Measurements from ENCODE around the gene ZFP62. TPM values are rescaled to one million over a fixed set of nuclear protein-coding genes. Genes with fewer than 3 reads are reported as not detected.

The ZFP62 gene
- polyA plus RNA-seq (2013, experiment 1 of 4): 49.8 TPM
- 49.1 TPM for polyA plus RNA-seq (2013, experiment 2 of 4)
- 41.8 TPM for polyA plus RNA-seq (2013, experiment 3 of 4)
- polyA plus RNA-seq (2013, experiment 4 of 4): 55.1 TPM

DNA sequence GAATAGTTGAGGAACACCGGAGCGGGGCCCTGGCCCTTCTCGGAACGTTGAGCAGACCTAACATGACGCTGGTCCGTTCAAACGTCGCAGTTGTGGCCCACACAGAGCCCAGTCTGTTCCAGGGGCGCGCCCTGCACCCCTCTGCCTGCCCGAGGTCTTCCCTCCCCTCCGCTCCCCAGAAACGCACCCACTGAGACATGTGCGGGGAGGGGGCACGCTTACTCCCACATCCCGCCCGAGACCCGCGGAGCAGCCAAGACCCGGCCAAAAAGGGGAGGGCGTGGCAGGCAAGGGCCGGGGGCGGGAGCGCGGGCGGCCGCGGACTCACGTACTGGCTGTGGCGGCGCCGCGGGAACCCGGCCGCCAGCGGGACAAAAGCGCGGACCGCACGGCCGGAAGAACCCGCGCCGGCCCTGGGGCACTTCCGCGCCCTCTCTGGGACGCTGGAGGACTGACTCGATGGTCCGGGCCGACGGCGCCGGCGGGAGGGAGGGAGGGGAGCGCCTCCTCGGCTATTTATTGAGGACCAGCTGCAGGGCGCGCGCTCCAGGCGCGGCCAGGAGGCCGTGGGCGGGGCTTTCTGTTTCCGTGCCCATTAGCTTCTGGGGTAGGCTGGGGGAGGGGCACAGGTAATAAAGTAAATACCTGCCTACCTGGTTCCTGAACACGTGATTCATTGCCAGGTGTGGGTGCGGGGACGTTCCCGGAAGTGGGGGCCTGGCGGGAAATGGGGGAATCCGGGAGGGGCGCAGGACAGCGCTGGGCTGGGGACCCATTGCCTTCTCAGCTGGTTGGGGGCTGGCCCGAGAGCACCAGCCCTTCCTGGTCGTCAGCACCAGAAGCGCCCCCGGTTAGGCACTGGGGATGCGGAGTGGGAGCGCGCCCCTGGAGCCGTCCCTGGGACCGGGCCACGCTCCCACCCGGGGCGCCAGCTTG, at the start of gene ZFP62:
ZFP62 (minus strand) TSS at position 390 of the 936 bp plus-strand sequence; CDS start at position 333, 57 bp downstream.
- WGBS, 2 experiments: 0 to 1% methylated on average over 84 of the region's 84 CpGs
- H3K27ac ChIP-seq (ENCODE audit: insufficient read depth, low read depth, low read length, poor library complexity, severe bottlenecking): peak within 1 kb of the TSS; percentile 90
- no peaks in the 10 kb centered on the region for H3K4me1 ChIP-seq (ENCODE audit: control insufficient read depth, insufficient read depth, low read length)
- H3K9me3 ChIP-seq (ENCODE audit: control insufficient read depth, low read length): no peaks in the 10 kb centered on the region
- H3K36me3 ChIP-seq (ENCODE audit: control insufficient read depth, insufficient read depth, low read length): peaks cover 2% of the 10 kb centered on the region
- H3K4me3 ChIP-seq (ENCODE audit: insufficient read depth, low read depth, low read length): peak within 1 kb of the TSS; percentile 99
- H3K27me3 ChIP-seq (ENCODE audit: control insufficient read depth, insufficient read depth, low read length, poor library complexity, severe bottlenecking): no peaks in the 10 kb centered on the region

DNA sequence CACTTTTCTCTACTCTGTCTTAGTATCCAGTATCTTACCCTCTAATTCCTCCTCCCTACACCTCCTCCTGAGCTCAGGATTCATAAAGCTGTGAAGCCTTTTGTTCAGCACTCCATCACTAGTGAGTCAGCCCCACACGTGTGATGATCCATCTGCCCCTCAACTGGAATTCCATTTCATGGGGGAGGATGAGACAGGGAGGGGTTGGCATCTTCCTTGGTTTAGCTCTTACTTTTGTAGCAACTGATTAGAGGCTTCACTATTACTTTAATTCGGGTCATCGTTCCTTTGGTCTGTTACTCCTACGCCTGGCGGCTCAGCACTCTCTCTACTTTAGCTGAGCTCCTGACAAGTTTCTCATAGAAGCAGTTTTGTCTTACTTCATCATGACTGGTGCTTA, 49.7 kb upstream of the ZFP62 start:
- no peak overlapping the region for H3K27ac ChIP-seq (ENCODE audit: insufficient read depth, low read depth, low read length, poor library complexity, severe bottlenecking)
- WGBS, 2 experiments: 77 to 80% methylated on average over 5 of the region's 5 CpGs
- no peaks in the 10 kb centered on the region for H3K9me3 ChIP-seq (ENCODE audit: control insufficient read depth, low read length)
- no peaks in the 10 kb centered on the region for H3K27me3 ChIP-seq (ENCODE audit: control insufficient read depth, insufficient read depth, low read length, poor library complexity, severe bottlenecking)
- no peaks in the 10 kb centered on the region for H3K36me3 ChIP-seq (ENCODE audit: control insufficient read depth, insufficient read depth, low read length)
- no peak overlapping the region for H3K4me3 ChIP-seq (ENCODE audit: insufficient read depth, low read depth, low read length)
- no peaks in the 10 kb centered on the region for H3K4me1 ChIP-seq (ENCODE audit: control insufficient read depth, insufficient read depth, low read length)

DNA sequence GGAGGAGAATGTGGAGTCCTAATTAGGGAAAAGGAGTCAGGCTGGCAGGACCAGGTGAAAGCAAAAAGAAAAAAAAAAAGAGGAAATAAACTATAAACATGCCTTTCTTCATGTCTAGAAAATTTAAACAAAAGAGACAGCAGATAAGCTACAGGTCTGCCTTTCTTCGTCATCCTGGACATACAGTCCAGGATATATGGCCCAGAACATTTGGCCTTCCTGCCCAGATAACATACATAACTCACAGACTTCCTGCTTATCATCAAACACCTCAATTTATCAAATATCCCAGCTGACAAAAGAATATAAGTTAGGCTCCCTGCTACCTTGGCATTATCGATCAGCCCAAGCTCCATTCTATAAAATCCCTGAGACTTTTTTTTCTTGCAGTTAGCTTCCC, 49.1 kb upstream of the ZFP62 start:
- Histone ChIP-seq H3K36me3 (ENCODE audit: control insufficient read depth, insufficient read depth, low read length) (no peaks in the 10 kb centered on the region), H3K9me3 (ENCODE audit: control insufficient read depth, low read length) (no peaks in the 10 kb centered on the region), H3K27ac (ENCODE audit: insufficient read depth, low read depth, low read length, poor library complexity, severe bottlenecking) (no peak overlapping the region), H3K27me3 (ENCODE audit: control insufficient read depth, insufficient read depth, low read length, poor library complexity, severe bottlenecking) (no peaks in the 10 kb centered on the region), H3K4me1 (ENCODE audit: control insufficient read depth, insufficient read depth, low read length) (no peaks in the 10 kb centered on the region), H3K4me3 (ENCODE audit: insufficient read depth, low read depth, low read length) (no peak overlapping the region)
- 78 to 86% methylated on average over 2 of the region's 2 CpGs for WGBS, 2 experiments

DNA sequence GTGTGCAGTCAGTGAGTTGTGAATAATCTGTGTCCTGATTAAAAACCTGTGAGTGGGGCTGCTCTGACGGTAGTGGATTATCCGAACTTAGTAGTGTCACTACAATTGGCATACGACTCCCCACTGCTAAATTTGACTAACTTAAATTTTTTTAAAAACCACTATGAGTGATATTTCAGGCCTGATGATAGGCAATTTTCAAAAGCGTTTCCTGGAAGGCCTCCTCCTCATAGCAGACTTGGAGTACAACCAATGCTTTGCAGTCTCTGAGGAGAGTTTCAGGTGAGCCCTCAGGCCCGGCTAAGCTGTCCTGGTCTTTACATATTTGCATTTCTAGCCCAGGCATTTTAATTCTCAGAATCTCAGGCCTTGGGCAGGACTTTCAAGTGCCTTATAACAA, 48.7 kb upstream of the ZFP62 start:
- H3K9me3 ChIP-seq (ENCODE audit: control insufficient read depth, low read length): no peaks in the 10 kb centered on the region
- no peak overlapping the region for H3K27ac ChIP-seq (ENCODE audit: insufficient read depth, low read depth, low read length, poor library complexity, severe bottlenecking)
- WGBS, 2 experiments: 82 to 86% methylated on average over 5 of the region's 5 CpGs
- H3K4me3 ChIP-seq (ENCODE audit: insufficient read depth, low read depth, low read length): no peak overlapping the region
- H3K27me3 ChIP-seq (ENCODE audit: control insufficient read depth, insufficient read depth, low read length, poor library complexity, severe bottlenecking): no peaks in the 10 kb centered on the region
- no peaks in the 10 kb centered on the region for H3K36me3 ChIP-seq (ENCODE audit: control insufficient read depth, insufficient read depth, low read length)
- H3K4me1 ChIP-seq (ENCODE audit: control insufficient read depth, insufficient read depth, low read length): no peaks in the 10 kb centered on the region

DNA sequence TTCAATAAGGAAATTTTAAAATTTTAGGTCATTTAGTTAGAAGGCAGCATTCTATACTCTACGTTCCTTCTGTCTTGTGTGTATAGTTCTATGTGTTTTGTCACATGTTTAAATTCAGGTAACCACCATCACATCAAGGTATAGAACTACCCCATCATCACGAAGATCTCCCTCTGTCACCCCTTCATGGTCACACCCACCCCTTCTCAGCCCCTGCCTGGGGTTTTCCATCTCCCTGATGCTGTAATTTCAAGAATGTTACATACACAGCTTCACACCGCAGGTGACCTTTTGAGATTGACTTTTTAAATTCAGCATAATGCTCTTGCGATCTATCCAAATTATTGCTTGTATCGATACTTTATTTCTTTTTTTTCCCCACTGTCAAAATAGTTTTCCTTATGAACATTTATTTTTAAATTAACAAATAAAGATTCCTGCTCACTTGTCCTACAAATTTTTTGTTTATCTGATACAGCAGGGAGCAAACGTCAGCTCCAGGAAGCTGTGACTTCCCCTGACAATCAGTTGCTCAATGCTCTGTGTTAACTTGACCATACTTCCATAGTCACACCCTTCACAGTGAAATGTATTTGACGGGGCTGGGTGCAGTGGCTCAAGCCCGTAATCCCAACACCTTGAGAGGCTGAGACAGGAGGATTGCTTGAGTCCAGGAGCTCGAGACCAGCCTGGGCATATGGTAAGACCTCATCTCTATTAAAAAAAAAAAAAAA, 48.1 kb upstream of the ZFP62 start:
- Histone ChIP-seq H3K27me3 (ENCODE audit: control insufficient read depth, insufficient read depth, low read length, poor library complexity, severe bottlenecking) (no peaks in the 10 kb centered on the region), H3K4me1 (ENCODE audit: control insufficient read depth, insufficient read depth, low read length) (no peaks in the 10 kb centered on the region), H3K9me3 (ENCODE audit: control insufficient read depth, low read length) (no peaks in the 10 kb centered on the region), H3K4me3 (ENCODE audit: insufficient read depth, low read depth, low read length) (no peak overlapping the region), H3K27ac (ENCODE audit: insufficient read depth, low read depth, low read length, poor library complexity, severe bottlenecking) (no peak overlapping the region), H3K36me3 (ENCODE audit: control insufficient read depth, insufficient read depth, low read length) (no peaks in the 10 kb centered on the region)
- WGBS, 2 experiments: 78 to 83% methylated on average over 8 of the region's 9 CpGs

DNA sequence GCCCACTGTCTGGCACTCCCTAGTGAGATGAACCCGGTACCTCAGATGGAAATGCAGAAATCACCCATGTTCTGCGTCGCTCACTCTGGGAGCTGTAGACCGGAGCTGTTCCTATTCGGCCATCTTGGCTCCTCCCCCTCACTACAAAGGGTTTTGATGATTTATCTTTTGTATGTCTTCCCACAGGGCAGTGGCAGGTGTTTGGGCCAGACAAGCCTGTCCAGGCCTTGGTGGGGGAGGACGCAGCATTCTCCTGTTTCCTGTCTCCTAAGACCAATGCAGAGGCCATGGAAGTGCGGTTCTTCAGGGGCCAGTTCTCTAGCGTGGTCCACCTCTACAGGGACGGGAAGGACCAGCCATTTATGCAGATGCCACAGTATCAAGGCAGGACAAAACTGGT, 47.3 kb upstream of the ZFP62 start:
- H3K4me3 ChIP-seq (ENCODE audit: insufficient read depth, low read depth, low read length): no peak overlapping the region
- WGBS, 2 experiments: 85 to 90% methylated on average over 8 to 9 of the region's 9 CpGs
- H3K27me3 ChIP-seq (ENCODE audit: control insufficient read depth, insufficient read depth, low read length, poor library complexity, severe bottlenecking): no peaks in the 10 kb centered on the region
- no peak overlapping the region for H3K27ac ChIP-seq (ENCODE audit: insufficient read depth, low read depth, low read length, poor library complexity, severe bottlenecking)
- H3K4me1 ChIP-seq (ENCODE audit: control insufficient read depth, insufficient read depth, low read length): no peaks in the 10 kb centered on the region
- H3K36me3 ChIP-seq (ENCODE audit: control insufficient read depth, insufficient read depth, low read length): no peaks in the 10 kb centered on the region
- no peaks in the 10 kb centered on the region for H3K9me3 ChIP-seq (ENCODE audit: control insufficient read depth, low read length)

DNA sequence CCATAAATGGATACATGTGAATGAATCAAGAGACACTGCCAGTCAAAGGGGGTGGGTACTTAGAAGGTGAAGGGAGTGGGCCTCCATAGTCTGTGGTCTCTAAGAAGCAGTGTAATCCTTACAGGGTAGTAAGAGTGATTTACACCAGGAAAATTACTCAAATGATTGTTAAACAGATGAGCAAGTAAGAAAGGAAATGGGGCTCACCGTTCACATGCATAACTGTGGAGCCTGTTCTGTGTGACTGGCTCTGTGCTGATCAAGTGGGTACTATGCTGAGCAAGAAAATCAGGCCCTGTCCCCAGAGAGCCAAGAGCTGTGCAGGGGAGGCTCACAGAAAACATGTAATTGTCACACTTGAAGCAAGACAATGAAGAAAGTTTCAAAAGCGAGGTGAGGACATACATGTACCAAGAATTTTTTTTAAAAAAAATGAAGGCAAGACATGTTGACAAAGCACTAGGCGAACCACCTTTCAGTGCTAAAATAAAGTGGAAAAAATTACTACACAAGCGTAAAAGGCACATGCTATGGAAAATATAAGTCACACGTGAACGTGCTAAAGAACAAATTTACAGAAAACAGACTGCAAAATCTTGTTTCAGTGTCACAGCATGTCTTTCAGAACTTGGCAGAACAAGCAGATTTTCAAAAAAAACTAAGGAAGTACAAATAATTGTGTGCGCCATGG, 40.4 kb upstream of the ZFP62 start:
- Histone ChIP-seq H3K4me1 (ENCODE audit: control insufficient read depth, insufficient read depth, low read length) (no peaks in the 10 kb centered on the region), H3K9me3 (ENCODE audit: control insufficient read depth, low read length) (no peaks in the 10 kb centered on the region), H3K27me3 (ENCODE audit: control insufficient read depth, insufficient read depth, low read length, poor library complexity, severe bottlenecking) (no peaks in the 10 kb centered on the region), H3K4me3 (ENCODE audit: insufficient read depth, low read depth, low read length) (no peak overlapping the region), H3K36me3 (ENCODE audit: control insufficient read depth, insufficient read depth, low read length) (no peaks in the 10 kb centered on the region), H3K27ac (ENCODE audit: insufficient read depth, low read depth, low read length, poor library complexity, severe bottlenecking) (no peak overlapping the region)
- WGBS, 2 experiments: 84 to 90% methylated on average over 6 to 7 of the region's 7 CpGs

DNA sequence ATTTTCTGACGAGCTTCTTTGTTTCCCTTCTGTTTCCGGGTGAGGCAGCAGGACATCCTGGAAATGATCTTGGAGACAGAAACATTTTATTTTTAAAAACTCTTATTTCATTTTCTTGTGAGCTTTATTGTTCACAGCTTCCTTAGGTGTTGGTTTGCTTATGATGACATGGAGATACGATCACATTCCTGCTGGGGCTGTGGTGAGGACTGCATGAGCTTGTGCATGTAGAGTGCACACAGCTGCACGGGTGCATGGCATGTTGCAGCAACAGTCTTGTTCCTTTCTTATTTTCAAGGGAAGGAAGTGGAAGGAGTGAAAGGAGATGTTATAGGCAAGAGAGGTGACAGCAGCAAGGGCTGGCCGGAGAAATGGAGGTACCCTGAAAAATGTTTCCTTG, 39.1 kb upstream of the ZFP62 start:
- H3K9me3 ChIP-seq (ENCODE audit: control insufficient read depth, low read length): no peaks in the 10 kb centered on the region
- H3K27me3 ChIP-seq (ENCODE audit: control insufficient read depth, insufficient read depth, low read length, poor library complexity, severe bottlenecking): no peaks in the 10 kb centered on the region
- WGBS, 2 experiments: 85% methylated on average over 5 of the region's 5 CpGs
- H3K27ac ChIP-seq (ENCODE audit: insufficient read depth, low read depth, low read length, poor library complexity, severe bottlenecking): no peak overlapping the region
- no peak overlapping the region for H3K4me3 ChIP-seq (ENCODE audit: insufficient read depth, low read depth, low read length)
- no peaks in the 10 kb centered on the region for H3K36me3 ChIP-seq (ENCODE audit: control insufficient read depth, insufficient read depth, low read length)
- H3K4me1 ChIP-seq (ENCODE audit: control insufficient read depth, insufficient read depth, low read length): no peaks in the 10 kb centered on the region

DNA sequence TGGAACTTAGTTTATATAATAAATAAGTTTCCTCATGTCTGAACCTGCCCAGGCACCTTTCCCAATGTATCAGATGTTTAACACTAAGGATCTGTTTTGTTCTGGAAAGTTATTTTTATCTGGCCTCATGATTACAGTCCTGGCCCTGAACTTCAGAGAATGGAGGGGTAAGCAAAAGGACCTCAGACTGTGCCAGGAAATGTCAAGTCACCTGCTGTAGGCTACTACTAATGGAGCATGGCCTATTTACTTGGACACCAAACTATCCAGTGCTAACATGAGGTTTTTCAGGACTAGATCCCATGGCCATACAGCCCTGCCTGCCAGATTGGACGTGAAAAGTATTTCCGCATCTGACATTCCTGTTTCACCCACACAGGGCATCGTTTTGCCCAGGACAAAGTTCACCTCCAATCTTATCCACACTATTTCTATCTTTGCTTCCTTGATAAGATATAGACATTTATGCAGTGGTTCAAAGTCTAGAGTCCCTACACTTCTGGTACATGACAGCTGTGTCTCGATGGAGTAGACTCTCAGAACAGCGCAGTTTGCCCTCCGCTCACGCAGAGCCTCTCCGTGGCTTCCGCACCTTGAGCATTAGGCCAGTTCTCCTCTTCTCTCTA, 37.7 kb upstream of the ZFP62 start, which contains the start of gene BTNL8:
BTNL8 (plus strand) TSS at position 539 of the 626 bp plus-strand sequence. CDS start 152 bp downstream, outside the sequence.
- Histone ChIP-seq H3K27me3 (ENCODE audit: control insufficient read depth, insufficient read depth, low read length, poor library complexity, severe bottlenecking) (no peaks in the 10 kb centered on the region), H3K9me3 (ENCODE audit: control insufficient read depth, low read length) (no peaks in the 10 kb centered on the region), H3K4me1 (ENCODE audit: control insufficient read depth, insufficient read depth, low read length) (no peaks in the 10 kb centered on the region), H3K36me3 (ENCODE audit: control insufficient read depth, insufficient read depth, low read length) (no peaks in the 10 kb centered on the region), H3K27ac (ENCODE audit: insufficient read depth, low read depth, low read length, poor library complexity, severe bottlenecking) (no peak within 1 kb of the TSS), H3K4me3 (ENCODE audit: insufficient read depth, low read depth, low read length) (no peak within 1 kb of the TSS)
- WGBS, 2 experiments: 88 to 91% methylated on average over 9 of the region's 9 CpGs

All from ectodermal cell (in vitro differentiated cells).